Glutamatergic neuron (in vitro differentiated cells): ENCODE measurements around the gene ACAT2. TPM values are rescaled to one million over a fixed set of nuclear protein-coding genes. Genes with fewer than 3 reads are reported as not detected.
"Not testable (repeated sequence)": the region's sequence is repeated elsewhere in the genome, so short reads cannot be mapped to it uniquely, and the experiment has no call there.

Experiments used
- DNase-seq: peaks from one replicate; pipeline ENCODE4 v3.0.0; 2022
- H3K27ac Mint-ChIP-seq: one replicate; pipeline ENCODE4 v1.8.0; 2020; ENCODE audit warnings: mild to moderate bottlenecking, mixed read lengths, inconsistent platforms; ENCODE audit not compliant: unreplicated experiment
- H3K27me3 Mint-ChIP-seq: one replicate; pipeline ENCODE4 v1.8.0; 2020; ENCODE audit warnings: mild to moderate bottlenecking, moderate library complexity, mixed read lengths, inconsistent platforms; ENCODE audit not compliant: unreplicated experiment
- H3K36me3 Mint-ChIP-seq: one replicate; pipeline ENCODE4 v1.8.0; 2020; ENCODE audit warnings: mild to moderate bottlenecking, mixed read lengths, inconsistent platforms; ENCODE audit not compliant: unreplicated experiment
- H3K4me1 Mint-ChIP-seq: one replicate; pipeline ENCODE4 v1.8.0; 2020; ENCODE audit warnings: mild to moderate bottlenecking, low read depth, mixed read lengths, inconsistent platforms; ENCODE audit not compliant: unreplicated experiment
- H3K4me3 Mint-ChIP-seq: one replicate; pipeline ENCODE4 v1.8.0; 2020; ENCODE audit warnings: mild to moderate bottlenecking, mixed read lengths, inconsistent platforms; ENCODE audit not compliant: unreplicated experiment
- H3K9me3 Mint-ChIP-seq: one replicate; pipeline ENCODE4 v1.8.0; 2020; ENCODE audit warnings: mild to moderate bottlenecking, moderate library complexity, mixed read lengths, inconsistent platforms; ENCODE audit not compliant: unreplicated experiment
- total RNA-seq: library from RNA; stranded (reverse); fragmentation: NEBNext Ultra II Directional; extraction: Animal tissue kit (Norgen Biotek cat#: 25700); gene quantifications from one replicate; pipeline ENCODE4 v1.2.1, GENCODE V29; 2021; ENCODE audit not compliant: unreplicated experiment
- TF ChIP-seq, protein P1 (sequence below): fragments of 200-600 bp; sonication (generic); IDR thresholded peaks from one replicate; pipeline ENCODE4 v1.5.0; 2021; ENCODE audit not compliant: partially characterized antibody, unreplicated experiment

Gene ACAT2
- total RNA-seq, 1 donor from 2014 or later = 228 TPM

DNA sequence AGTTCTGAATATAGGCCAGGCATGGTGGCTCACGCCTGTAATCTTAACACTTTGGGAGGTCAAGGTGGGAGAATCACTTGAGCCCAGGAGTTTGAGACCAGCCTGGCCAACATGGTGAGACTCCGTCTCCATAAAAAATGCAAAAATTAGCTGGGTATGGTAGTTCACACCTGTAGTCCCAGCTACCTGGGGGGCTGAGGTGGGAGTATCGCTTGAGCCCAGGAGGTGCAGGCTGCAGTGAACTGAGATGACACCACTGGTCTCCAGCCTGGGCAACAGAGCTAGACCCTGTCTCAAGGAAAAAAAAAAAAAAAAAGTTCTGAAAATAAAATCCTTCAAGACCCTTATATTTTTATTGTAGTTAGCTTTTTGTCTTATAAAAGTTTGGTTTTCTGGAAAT, 46.2 kb upstream of the ACAT2 start:
- H3K9me3 Mint-ChIP-seq = no peaks in the 10 kb centered on the region
- TF ChIP-seq, protein P1, sequence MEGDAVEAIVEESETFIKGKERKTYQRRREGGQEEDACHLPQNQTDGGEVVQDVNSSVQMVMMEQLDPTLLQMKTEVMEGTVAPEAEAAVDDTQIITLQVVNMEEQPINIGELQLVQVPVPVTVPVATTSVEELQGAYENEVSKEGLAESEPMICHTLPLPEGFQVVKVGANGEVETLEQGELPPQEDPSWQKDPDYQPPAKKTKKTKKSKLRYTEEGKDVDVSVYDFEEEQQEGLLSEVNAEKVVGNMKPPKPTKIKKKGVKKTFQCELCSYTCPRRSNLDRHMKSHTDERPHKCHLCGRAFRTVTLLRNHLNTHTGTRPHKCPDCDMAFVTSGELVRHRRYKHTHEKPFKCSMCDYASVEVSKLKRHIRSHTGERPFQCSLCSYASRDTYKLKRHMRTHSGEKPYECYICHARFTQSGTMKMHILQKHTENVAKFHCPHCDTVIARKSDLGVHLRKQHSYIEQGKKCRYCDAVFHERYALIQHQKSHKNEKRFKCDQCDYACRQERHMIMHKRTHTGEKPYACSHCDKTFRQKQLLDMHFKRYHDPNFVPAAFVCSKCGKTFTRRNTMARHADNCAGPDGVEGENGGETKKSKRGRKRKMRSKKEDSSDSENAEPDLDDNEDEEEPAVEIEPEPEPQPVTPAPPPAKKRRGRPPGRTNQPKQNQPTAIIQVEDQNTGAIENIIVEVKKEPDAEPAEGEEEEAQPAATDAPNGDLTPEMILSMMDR = no peak
- DNase-seq = no peak
- no peaks in the 10 kb centered on the region for H3K4me1 Mint-ChIP-seq
- H3K36me3 Mint-ChIP-seq = no peaks in the 10 kb centered on the region
- no peak overlapping the region for H3K27ac Mint-ChIP-seq
- H3K27me3 Mint-ChIP-seq = peaks cover 2% of the 10 kb centered on the region
- H3K4me3 Mint-ChIP-seq = no peak overlapping the region

DNA sequence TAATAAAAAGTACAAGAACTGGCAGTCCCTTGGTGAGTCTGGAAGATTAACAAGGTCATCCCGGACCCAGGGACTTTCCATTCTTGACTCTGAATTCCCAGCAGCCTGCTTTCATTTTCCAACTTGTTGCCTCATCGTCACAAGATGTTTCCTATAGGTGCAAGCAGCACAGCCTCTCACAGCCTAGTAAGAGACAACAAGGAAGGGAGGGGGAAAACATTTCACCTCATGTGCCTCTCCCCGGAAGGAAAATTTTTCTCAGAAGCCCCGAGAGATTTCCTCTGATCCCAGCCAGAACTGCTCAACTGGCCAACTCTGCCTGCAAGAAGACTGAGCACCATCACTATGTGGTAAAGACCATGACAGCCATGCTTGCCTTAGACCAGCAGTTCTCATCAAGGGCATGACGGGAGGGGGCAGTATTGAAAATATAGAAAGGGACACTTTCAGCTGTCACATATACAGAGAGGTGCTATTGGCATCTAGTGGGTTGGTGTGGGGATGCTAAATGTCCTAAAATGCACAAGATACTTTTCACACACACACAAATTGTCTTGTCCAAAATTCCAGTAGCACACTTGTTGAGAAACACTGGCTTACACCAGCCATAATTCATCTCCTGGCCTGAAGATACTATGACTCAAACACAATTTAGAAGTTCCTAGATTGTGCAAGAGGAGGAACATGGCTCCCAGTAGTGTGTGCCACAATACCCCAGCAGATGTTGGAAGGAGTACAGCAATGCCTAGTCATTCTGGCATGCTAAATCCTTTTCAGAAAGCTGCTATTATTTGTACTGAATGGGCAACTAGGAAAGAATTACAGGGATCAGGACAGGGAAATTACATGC, 45.4 kb upstream of the ACAT2 start:
- TF ChIP-seq, protein P1 = no peak
- no peak overlapping the region for H3K27ac Mint-ChIP-seq

DNA sequence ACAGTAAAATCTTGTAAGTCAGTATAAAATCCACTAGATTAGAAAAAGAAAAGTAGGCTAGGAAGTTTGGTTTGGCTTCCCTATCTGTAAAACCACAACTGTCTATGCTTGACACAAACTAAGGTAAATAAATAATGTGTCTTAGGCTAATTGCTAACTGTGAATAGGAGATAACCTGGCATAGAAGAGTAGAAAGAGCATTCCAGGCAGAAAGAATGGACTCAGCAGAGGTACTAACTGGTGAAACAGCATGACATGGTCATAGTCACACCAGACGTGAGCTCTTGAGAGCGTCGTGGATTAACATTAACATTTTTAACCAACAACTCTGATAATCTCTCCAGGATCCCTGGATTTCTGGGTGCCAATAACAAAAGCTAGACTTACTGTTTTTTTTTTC, 43.2 kb upstream of the ACAT2 start:
- Mint-ChIP-seq H3K27me3 (peaks cover 2% of the 10 kb centered on the region), H3K36me3 (no peaks in the 10 kb centered on the region), H3K9me3 (no peaks in the 10 kb centered on the region), H3K4me1 (no peaks in the 10 kb centered on the region), H3K4me3 (no peak overlapping the region), H3K27ac (no peak overlapping the region)
- TF ChIP-seq, protein P1 = no peak
- no peak for DNase-seq

More for the DNA sequence above, 45.4 kb upstream of the ACAT2 start:
- Mint-ChIP-seq H3K4me1 (no peaks in the 10 kb centered on the region), H3K4me3 (no peak overlapping the region), H3K9me3 (no peaks in the 10 kb centered on the region), H3K27me3 (peaks cover 2% of the 10 kb centered on the region), H3K36me3 (no peaks in the 10 kb centered on the region)
- no peak for DNase-seq

DNA sequence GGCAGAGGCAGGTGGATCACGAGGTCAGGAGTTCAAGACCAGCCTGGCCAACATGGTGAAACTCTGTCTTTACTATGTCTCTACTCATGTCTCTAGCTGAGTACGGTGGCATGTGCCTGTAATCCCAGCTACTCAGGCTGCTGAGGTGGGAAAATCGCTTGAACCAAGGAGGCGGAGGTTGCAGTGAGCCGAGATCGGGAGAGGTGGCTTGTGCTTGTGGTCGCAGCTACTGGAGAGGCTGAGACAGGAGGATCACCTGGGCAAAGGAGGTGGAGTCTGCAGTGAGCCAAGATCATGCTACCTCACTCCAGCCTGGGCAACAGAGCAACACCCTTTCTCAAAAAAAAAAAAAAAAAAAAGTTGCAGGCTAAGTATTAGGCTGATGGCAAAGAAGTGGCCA, 42.6 kb upstream of the ACAT2 start:
- H3K9me3 Mint-ChIP-seq = no peaks in the 10 kb centered on the region
- no peak overlapping the region for H3K4me3 Mint-ChIP-seq
- H3K36me3 Mint-ChIP-seq = no peaks in the 10 kb centered on the region
- TF ChIP-seq, protein P1 = no peak
- H3K27me3 Mint-ChIP-seq = peaks cover 2% of the 10 kb centered on the region
- no peak overlapping the region for H3K27ac Mint-ChIP-seq
- no peak for DNase-seq
- H3K4me1 Mint-ChIP-seq = no peaks in the 10 kb centered on the region

DNA sequence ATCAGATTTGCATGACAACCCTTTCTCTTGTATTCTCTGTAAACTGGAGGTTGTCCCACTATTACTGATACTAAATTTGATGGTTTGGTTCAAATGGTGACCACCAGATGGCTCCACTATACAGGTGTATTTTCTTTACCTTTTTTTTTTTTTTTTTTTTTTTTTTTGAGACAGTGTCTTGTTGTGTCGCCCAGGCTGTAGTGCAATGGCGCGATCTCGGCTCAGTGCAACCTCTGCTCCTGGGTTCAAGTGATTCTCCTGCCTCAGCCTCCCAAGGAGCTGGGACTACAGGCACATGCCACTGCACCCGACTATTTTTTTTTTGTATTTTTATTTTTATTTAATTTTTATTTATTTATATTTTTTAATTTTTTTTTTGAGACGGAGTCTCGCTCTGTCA, 41.1 kb upstream of the ACAT2 start:
- peaks cover 2% of the 10 kb centered on the region for H3K4me1 Mint-ChIP-seq
- H3K36me3 Mint-ChIP-seq = no peaks in the 10 kb centered on the region
- H3K9me3 Mint-ChIP-seq = no peaks in the 10 kb centered on the region
- no peaks in the 10 kb centered on the region for H3K27me3 Mint-ChIP-seq
- DNase-seq = no peak
- H3K4me3 Mint-ChIP-seq = no peak overlapping the region
- no peak overlapping the region for H3K27ac Mint-ChIP-seq
- TF ChIP-seq, protein P1 = peak; percentile 66

DNA sequence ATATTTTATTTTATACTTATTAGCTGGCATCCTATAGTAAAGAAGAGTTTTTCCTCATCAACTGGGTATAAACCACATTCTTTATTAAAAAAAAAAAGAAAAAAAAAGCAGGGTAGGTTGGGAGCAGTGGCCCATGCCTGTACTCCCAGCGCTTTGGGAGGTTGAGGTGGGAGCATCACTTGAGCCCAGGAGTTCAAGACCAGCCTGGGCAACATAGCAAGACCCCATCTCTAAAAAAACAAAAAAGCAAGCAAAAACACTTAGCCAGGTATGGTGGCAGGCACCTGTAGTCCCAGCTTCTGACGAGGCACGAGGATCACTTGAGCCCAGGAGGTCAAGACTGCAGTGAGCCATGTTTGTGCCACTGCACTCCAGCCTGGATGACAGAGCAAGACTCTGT, 39.9 kb upstream of the ACAT2 start:
- H3K27ac Mint-ChIP-seq, H3K4me3 Mint-ChIP-seq, H3K27me3 Mint-ChIP-seq, DNase-seq, H3K4me1 Mint-ChIP-seq, H3K36me3 Mint-ChIP-seq, H3K9me3 Mint-ChIP-seq: not testable (repeated sequence)
